NCI-H2171 treated with DMSO at 0.1 percent for 48 hours (cell line): ENCODE results near the gene PLOD3.
"Not testable (repeated sequence)": the region's sequence is repeated elsewhere in the genome, so short reads cannot be mapped to it uniquely, and the experiment has no call there.

Experiments
- DNase-seq: peaks from one replicate; lab custom pipeline; 2025; lab: John Stamatoyannopoulos, UW

The PLOD3 gene

GRCh38 chr7:101217388-101218235 is at the start of gene PLOD3, which contains the start of gene ZNHIT1:
PLOD3 (minus strand) TSS chr7:101217581; CDS start chr7:101217274, 307 bp downstream.
ZNHIT1 (plus strand) TSS chr7:101218165; CDS start chr7:101218196, 31 bp downstream.
- peak; percentile 98 for DNase-seq

GRCh38 chr7:101265622-101266516 is 48.5 kb upstream of the PLOD3 start:
- no peak for DNase-seq

GRCh38 chr7:101264102-101264706 is 46.8 kb upstream of the PLOD3 start:
- DNase-seq = not testable (repeated sequence)

- DNase-seq = peak; percentile 29
Observed at GRCh38 chr7:101258243-101258731, 40.9 kb upstream of the PLOD3 start.

GRCh38 chr7:101255796-101256195 is 38.4 kb upstream of the PLOD3 start:
- no peak for DNase-seq

- DNase-seq = not testable (repeated sequence)
Observed at GRCh38 chr7:101253199-101253598, 35.8 kb upstream of the PLOD3 start.

GRCh38 chr7:101251871-101252659 is 34.7 kb upstream of the PLOD3 start:
- DNase-seq = peak; percentile 96

- no peak for DNase-seq
Observed at GRCh38 chr7:101250324-101250723, 32.9 kb upstream of the PLOD3 start.

- DNase-seq = no peak
Observed at GRCh38 chr7:101248276-101248675, 30.9 kb upstream of the PLOD3 start.

GRCh38 chr7:101245147-101245668 is 27.8 kb upstream of the PLOD3 start:
- DNase-seq = peak; percentile 97

- peak; percentile 93 for DNase-seq
Observed at GRCh38 chr7:101244375-101245146, 27.2 kb upstream of the PLOD3 start, which contains the start of gene FIS1. FIS1 (minus strand) TSS chr7:101245081; CDS start chr7:101245004, 77 bp downstream.

GRCh38 chr7:101243646-101244374 is 26.4 kb upstream of the PLOD3 start:
- peak; percentile 46 for DNase-seq

GRCh38 chr7:101241443-101242349 is 24.3 kb upstream of the PLOD3 start:
- peak; percentile 70 for DNase-seq

GRCh38 chr7:101241015-101241363 is 23.6 kb upstream of the PLOD3 start:
- DNase-seq = peak; percentile 76

GRCh38 chr7:101240226-101241014 is 23.0 kb upstream of the PLOD3 start:
- DNase-seq = no peak

- no peak for DNase-seq
Observed at GRCh38 chr7:101239951-101240220, 22.5 kb upstream of the PLOD3 start.

GRCh38 chr7:101239191-101239950 is 22.0 kb upstream of the PLOD3 start:
- DNase-seq = no peak
